HL-60/S4 (cell line): Measurements from ENCODE around the gene TNFRSF9.
"Not testable (repeated sequence)": the region's sequence is repeated elsewhere in the genome, so short reads cannot be mapped to it uniquely, and the experiment has no call there.

Experiments
- in situ Hi-C: fragments of 300-500 bp; cut with MboI; formaldehyde crosslinking; loops from 2 replicates; pipeline ENCODE4 v1.14.3; 2022; ENCODE audit warnings: low sequenced_read_pairs

Gene TNFRSF9

GRCh38 chr1:7921796-7922195 lies 18.8 kb downstream of the TNFRSF9 start:
- in situ Hi-C loops = no loop called here

- in situ Hi-C loops = no loop called here
These were observed 20.8 kb downstream of the TNFRSF9 start for GRCh38 chr1:7919880-7920279.

GRCh38 chr1:7917971-7918370 lies 22.7 kb downstream of the TNFRSF9 start:
- in situ Hi-C loops = not testable (repeated sequence)

GRCh38 chr1:7916501-7916830 lies 24.2 kb downstream of the TNFRSF9 start:
- in situ Hi-C loops = no loop called here

GRCh38 chr1:7915826-7916500 lies 24.7 kb downstream of the TNFRSF9 start:
- in situ Hi-C loops = no loop called here

- in situ Hi-C loops = no loop called here
These were observed 27.7 kb downstream of the TNFRSF9 start for GRCh38 chr1:7912743-7913557.

GRCh38 chr1:7912145-7912544 lies 28.5 kb downstream of the TNFRSF9 start:
- in situ Hi-C loops = no loop called here

- in situ Hi-C loops = loop anchor here (10.0 kb wide), 1 partner anchor 230 kb away; no protein-coding TSS in a partner anchor
These were observed 35.4 kb downstream of the TNFRSF9 start for GRCh38 chr1:7905262-7905661.

- in situ Hi-C loops = loop anchor here (10.0 kb wide), 1 partner anchor 228 kb away; no protein-coding TSS in a partner anchor
These were observed 38.1 kb downstream of the TNFRSF9 start for GRCh38 chr1:7902478-7903085.

- in situ Hi-C loops = loop anchor here (10.0 kb wide), 1 partner anchor 225 kb away; no protein-coding TSS in a partner anchor
These were observed 40.9 kb downstream of the TNFRSF9 start for GRCh38 chr1:7899741-7900140.

- in situ Hi-C loops = no loop called here
These were observed 41.7 kb downstream of the TNFRSF9 start for GRCh38 chr1:7898962-7899361.

GRCh38 chr1:7896994-7897393 lies 43.6 kb downstream of the TNFRSF9 start:
- in situ Hi-C loops = no loop called here

- in situ Hi-C loops = no loop called here
These were observed 47.0 kb downstream of the TNFRSF9 start for GRCh38 chr1:7893529-7894180.

- in situ Hi-C loops = no loop called here
These were observed 48.8 kb downstream of the TNFRSF9 start for GRCh38 chr1:7891804-7892203.

GRCh38 chr1:7890853-7891252 lies 49.8 kb downstream of the TNFRSF9 start:
- in situ Hi-C loops = no loop called here

- in situ Hi-C loops = no loop called here
These were observed 52.2 kb downstream of the TNFRSF9 start for GRCh38 chr1:7888248-7889081.

GRCh38 chr1:7886405-7886745 lies 54.3 kb downstream of the TNFRSF9 start:
- in situ Hi-C loops = no loop called here

GRCh38 chr1:7885513-7886404 lies 54.9 kb downstream of the TNFRSF9 start:
- in situ Hi-C loops = no loop called here

- in situ Hi-C loops = no loop called here
These were observed 55.9 kb downstream of the TNFRSF9 start for GRCh38 chr1:7884757-7885156.

- in situ Hi-C loops = no loop called here
These were observed 61.4 kb downstream of the TNFRSF9 start for GRCh38 chr1:7879228-7879627.
